ENCODE data around the gene PCLO.
"Not testable (repeated sequence)": the region's sequence is repeated elsewhere in the genome, so short reads cannot be mapped to it uniquely, and the experiment has no call there.

Gene PCLO

GRCh38 chr7:82741493-82741892 is 421.2 kb downstream of the PCLO start:
- no peak for DNase-seq (ENCODE audit: low read depth, low spot score)

DNA sequence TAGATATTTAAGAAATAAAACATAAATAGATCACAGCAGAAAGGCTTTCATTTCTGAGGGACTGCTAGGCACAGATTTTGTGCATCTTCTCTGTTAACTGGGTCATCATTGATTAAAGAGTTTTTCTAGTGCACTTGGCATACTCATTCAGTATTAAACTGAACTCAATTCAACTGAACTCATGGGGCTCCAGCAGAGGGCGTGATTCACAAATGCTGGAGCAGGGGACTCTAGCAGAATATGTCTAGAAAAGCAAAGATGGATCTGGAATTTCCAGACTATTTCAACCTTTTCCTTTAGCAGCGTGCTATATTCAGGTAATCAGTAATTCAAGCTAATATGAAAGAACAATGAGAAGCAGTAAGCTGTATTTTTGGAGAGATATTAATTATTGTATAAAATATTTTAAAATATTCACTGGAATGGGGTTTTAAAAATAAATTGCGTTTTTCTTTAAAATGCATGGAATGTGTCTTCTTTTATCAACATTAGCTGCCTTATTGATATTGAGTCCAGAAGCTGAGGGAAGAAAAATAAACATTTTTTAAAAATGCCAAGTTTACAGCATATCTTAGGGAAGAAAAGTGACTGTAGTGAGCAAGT is 422.3 kb downstream of the PCLO start:
- no peak for DNase-seq (ENCODE audit: low read depth, low spot score)

DNA sequence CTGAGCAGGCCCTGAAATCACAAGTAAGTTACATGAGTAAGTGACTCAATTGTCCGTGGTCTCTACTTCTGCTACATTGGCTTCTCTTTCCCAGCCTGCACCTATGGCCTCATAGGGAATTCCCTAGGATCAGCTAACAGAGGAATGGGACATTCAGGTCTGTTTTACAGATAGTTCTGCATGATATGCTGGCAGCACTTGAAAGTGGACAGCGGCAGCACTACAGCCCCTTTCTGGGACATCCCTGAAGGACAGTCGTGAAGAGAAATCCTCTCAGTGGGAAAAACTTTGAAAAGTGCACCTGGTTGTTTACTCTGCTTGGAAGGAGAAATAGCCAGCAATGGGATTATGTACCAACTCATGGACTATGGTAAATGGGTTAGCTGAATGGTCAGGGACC is 426.1 kb downstream of the PCLO start:
- DNase-seq (ENCODE audit: low read depth, low spot score) = no peak

- DNase-seq (ENCODE audit: low read depth, low spot score) = no peak
Observed at GRCh38 chr7:82732677-82733076, 430.0 kb downstream of the PCLO start.

GRCh38 chr7:82729172-82730030 is 433.3 kb downstream of the PCLO start:
- peak; percentile 8 for DNase-seq (ENCODE audit: low read depth, low spot score)

GRCh38 chr7:82726038-82726800 is 436.5 kb downstream of the PCLO start:
- no peak for DNase-seq (ENCODE audit: low read depth, low spot score)

DNA sequence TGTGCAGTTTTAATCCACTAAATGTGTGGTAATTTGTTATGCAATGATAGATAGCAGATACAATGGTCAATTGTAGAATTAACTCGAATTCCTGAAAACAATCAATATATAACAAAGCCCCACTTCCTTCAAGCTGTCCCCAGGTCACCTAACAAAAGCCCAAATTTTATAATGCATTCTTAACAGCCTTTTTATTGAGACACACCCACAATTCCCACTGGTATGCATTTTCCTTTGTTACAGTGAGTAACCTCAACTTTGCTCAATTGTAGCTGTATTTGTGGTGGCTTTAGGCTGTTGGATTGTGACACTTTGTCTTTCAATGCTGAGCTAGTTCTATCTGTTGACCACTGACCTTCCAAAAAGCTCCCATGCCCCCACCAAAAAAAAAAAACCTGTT is 439.3 kb downstream of the PCLO start:
- DNase-seq (ENCODE audit: low read depth, low spot score) = no peak

- DNase-seq (ENCODE audit: low read depth, low spot score) = no peak
Observed at GRCh38 chr7:82722946-82723345, 439.7 kb downstream of the PCLO start.

GRCh38 chr7:82715344-82715743 is 447.3 kb downstream of the PCLO start:
- no peak for DNase-seq (ENCODE audit: low read depth, low spot score)

GRCh38 chr7:82714883-82715282 is 447.8 kb downstream of the PCLO start:
- peak; percentile 17 for DNase-seq (ENCODE audit: low read depth, low spot score)

DNA sequence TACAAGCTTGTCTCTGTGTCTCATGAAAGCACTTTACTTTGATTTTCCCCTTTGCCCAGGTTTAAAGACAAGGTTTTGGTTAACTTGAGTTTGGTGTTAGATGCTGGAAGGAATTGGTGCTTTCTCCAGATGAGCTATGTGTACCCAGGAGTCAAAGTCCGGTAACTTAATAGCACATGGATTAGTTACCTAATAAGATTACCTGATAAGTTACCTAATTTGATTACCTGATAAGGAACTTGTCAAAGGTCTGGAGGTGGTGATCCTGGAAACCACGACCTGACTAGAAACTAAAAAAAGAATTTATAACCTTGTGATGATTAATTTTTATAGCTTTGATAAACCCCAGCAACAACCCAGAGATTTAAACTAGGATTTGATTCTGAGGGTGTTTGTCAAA is 449.2 kb downstream of the PCLO start:
- no peak for DNase-seq (ENCODE audit: low read depth, low spot score)

GRCh38 chr7:82706344-82706743 is 456.3 kb downstream of the PCLO start:
- not testable (repeated sequence) for DNase-seq (ENCODE audit: low read depth, low spot score)

DNA sequence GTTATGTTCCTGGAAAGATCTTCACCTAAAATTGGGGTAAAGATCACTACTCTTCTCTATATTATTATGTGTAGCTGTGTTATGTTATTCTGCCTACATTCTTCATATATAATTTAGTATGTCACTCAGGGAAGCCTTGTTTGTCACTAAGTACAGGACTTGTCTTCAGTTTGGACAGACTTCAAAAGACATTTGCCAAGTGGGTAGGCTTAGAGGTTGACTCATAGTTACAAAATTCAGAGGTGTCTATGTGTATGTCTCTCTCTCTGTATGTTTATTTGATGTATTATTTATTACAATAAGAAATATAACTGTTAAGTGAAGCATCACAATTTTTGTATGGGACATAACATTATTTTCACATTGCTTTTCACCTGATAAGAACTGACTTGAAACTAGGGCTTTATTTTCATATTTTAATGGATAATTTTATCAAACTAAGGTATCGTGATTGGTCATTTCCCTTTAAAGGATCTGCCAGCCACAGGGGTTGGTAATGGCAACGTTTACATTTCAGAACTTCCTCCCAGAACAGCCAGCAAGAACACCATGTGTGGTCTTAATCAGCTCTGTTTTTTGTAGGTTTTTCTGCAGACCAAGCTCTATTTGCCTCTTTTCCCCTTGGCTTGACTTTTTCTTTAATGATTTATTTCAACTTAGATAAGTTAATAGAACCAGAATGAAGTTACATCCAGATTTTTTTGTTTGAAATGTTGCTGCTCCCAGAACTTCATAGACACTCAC is 457.0 kb downstream of the PCLO start:
- DNase-seq (ENCODE audit: low read depth, low spot score) = no peak

DNA sequence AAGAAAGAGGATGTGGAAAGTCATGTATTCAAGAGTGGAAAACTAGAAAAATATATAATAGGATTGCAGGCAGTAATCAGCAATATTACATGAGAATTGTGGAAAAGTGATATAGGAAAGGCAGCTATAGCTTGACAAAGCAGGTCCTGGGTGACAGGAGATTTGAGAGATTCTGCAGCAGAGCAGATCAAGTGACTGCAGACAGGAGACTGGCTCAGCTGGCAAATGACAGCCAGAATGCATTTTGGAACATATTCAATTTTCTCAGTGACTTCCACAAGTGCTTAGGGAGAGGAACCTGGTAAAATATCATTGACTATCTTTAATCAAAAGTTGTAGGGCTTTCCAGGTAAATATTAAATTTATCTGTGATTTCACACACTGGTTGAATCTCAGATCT is 458.6 kb downstream of the PCLO start:
- DNase-seq (ENCODE audit: low read depth, low spot score) = no peak
